ENCODE data around the gene NPAS3. TPM values are rescaled to one million over a fixed set of nuclear protein-coding genes. Genes with fewer than 3 reads are reported as not detected.

The NPAS3 gene
- total RNA-seq, 1 donor from 2014 or later: not detected

GRCh38 chr14:33716921-33717320, 778.2 kb downstream of the NPAS3 start:
- H3K79me2 ChIP-seq (ENCODE audit: low read depth): no peaks in the 10 kb centered on the region
- no peaks in the 10 kb centered on the region for H4K20me1 ChIP-seq (ENCODE audit: low read depth)
- H3K36me3 Mint-ChIP-seq: peaks cover 8% of the 10 kb centered on the region
- H3K9ac ChIP-seq: no peak overlapping the region
- H3K27me3 Mint-ChIP-seq (ENCODE audit: insufficient read depth, low read depth): no peaks in the 10 kb centered on the region
- H2AFZ ChIP-seq (replicated peaks): no peak overlapping the region
- H3K4me2 ChIP-seq: no peak overlapping the region
- H3K27ac Mint-ChIP-seq: no peak overlapping the region
- peaks cover 16% of the 10 kb centered on the region for H3K4me1 Mint-ChIP-seq
- no peaks in the 10 kb centered on the region for H3K27me3 ChIP-seq
- peaks cover 15% of the 10 kb centered on the region for H3K4me1 ChIP-seq
- H3K9me3 ChIP-seq (ENCODE audit: low read depth): no peaks in the 10 kb centered on the region
- no peak overlapping the region for H3K27ac ChIP-seq
- DNase-seq (ENCODE audit: low spot score): no peak
- no peaks in the 10 kb centered on the region for H3F3A ChIP-seq (ENCODE audit: low read depth)
- H3K4me3 Mint-ChIP-seq: no peak overlapping the region
- no peak overlapping the region for H3K4me3 ChIP-seq
- peaks cover 2% of the 10 kb centered on the region for H3K9me3 Mint-ChIP-seq
- TF ChIP-seq CTCF (IDR thresholded peaks at IDR 0.05) (no peak), EZH2phosphoT487 (IDR thresholded peaks at IDR 0.05) (no peak), EZH2 (IDR thresholded peaks at IDR 0.05) (no peak)
- no peaks in the 10 kb centered on the region for H3K36me3 ChIP-seq

- Histone ChIP-seq H2AFZ (replicated peaks) (no peak overlapping the region), H3K4me2 (no peak overlapping the region), H3K27me3 (no peaks in the 10 kb centered on the region), H3F3A (ENCODE audit: low read depth) (no peaks in the 10 kb centered on the region), H4K20me1 (ENCODE audit: low read depth) (no peaks in the 10 kb centered on the region), H3K9ac (no peak overlapping the region), H3K27ac (no peak overlapping the region), H3K79me2 (ENCODE audit: low read depth) (no peaks in the 10 kb centered on the region), H3K4me1 (peaks cover 15% of the 10 kb centered on the region), H3K9me3 (ENCODE audit: low read depth) (no peaks in the 10 kb centered on the region), H3K36me3 (no peaks in the 10 kb centered on the region), H3K4me3 (no peak overlapping the region)
- TF ChIP-seq EZH2 (IDR thresholded peaks at IDR 0.05) (no peak), EZH2phosphoT487 (IDR thresholded peaks at IDR 0.05) (no peak), CTCF (IDR thresholded peaks at IDR 0.05) (no peak)
- Mint-ChIP-seq H3K36me3 (peaks cover 8% of the 10 kb centered on the region), H3K27me3 (ENCODE audit: insufficient read depth, low read depth) (no peaks in the 10 kb centered on the region), H3K9me3 (peaks cover 2% of the 10 kb centered on the region), H3K27ac (no peak overlapping the region), H3K4me1 (peaks cover 14% of the 10 kb centered on the region), H3K4me3 (no peak overlapping the region)
- DNase-seq (ENCODE audit: low spot score): no peak
Observed at GRCh38 chr14:33717866-33718265, 779.2 kb downstream of the NPAS3 start.

GRCh38 chr14:33720284-33720787, 781.7 kb downstream of the NPAS3 start:
- Mint-ChIP-seq H3K4me3 (no peak overlapping the region), H3K9me3 (peaks cover 2% of the 10 kb centered on the region), H3K27me3 (ENCODE audit: insufficient read depth, low read depth) (no peaks in the 10 kb centered on the region), H3K27ac (no peak overlapping the region), H3K4me1 (peaks cover 14% of the 10 kb centered on the region), H3K36me3 (peaks cover 5% of the 10 kb centered on the region)
- Histone ChIP-seq H4K20me1 (ENCODE audit: low read depth) (no peaks in the 10 kb centered on the region), H3F3A (ENCODE audit: low read depth) (no peaks in the 10 kb centered on the region), H3K9ac (no peak overlapping the region), H3K79me2 (ENCODE audit: low read depth) (no peaks in the 10 kb centered on the region), H3K27me3 (no peaks in the 10 kb centered on the region), H3K36me3 (no peaks in the 10 kb centered on the region), H2AFZ (replicated peaks) (no peak overlapping the region), H3K4me3 (no peak overlapping the region), H3K4me1 (peaks cover 19% of the 10 kb centered on the region), H3K9me3 (ENCODE audit: low read depth) (no peaks in the 10 kb centered on the region), H3K27ac (no peak overlapping the region), H3K4me2 (no peak overlapping the region)
- DNase-seq (ENCODE audit: low spot score): no peak
- TF ChIP-seq EZH2 (IDR thresholded peaks at IDR 0.05) (no peak), EZH2phosphoT487 (IDR thresholded peaks at IDR 0.05) (no peak), CTCF (IDR thresholded peaks at IDR 0.05) (no peak)
